Activated naive CD4-positive, alpha-beta T cell treated with anti-CD3 and anti-CD28 coated beads, Interleukin-2, amount 10 ng/mL, durations not matched to agents 7 days and 5 days (primary cell): ENCODE results near the gene NFATC2.
A peak's percentile ranks its signal among the peaks of the same experiment; 100 is the strongest.

Experiments used
- CTCF ChIA-PET: fragments of 350-600 bp; sonication (Branson Sonifier 250); formaldehyde crosslinking; loops from one replicate; lab custom pipeline; 2021; ENCODE audit warnings: antibody characterized with exemption; lab: Charles Lee
- DNase-seq: peaks from one replicate; pipeline ENCODE4 v3.0.0-alpha.2; 2020
- H3K27ac Mint-ChIP-seq: one replicate; pipeline ENCODE4 v1.8.0; 2021; ENCODE audit warnings: mild to moderate bottlenecking, moderate library complexity, mixed read lengths
- H3K27me3 Mint-ChIP-seq: one replicate; pipeline ENCODE4 v1.8.0; 2021; ENCODE audit warnings: mild to moderate bottlenecking, mixed read lengths
- H3K36me3 Mint-ChIP-seq: one replicate; pipeline ENCODE4 v1.8.0; 2021; ENCODE audit warnings: mixed read lengths
- H3K4me1 Mint-ChIP-seq: one replicate; pipeline ENCODE4 v1.8.0; 2021; ENCODE audit warnings: mixed read lengths
- H3K4me3 Mint-ChIP-seq: one replicate; pipeline ENCODE4 v1.8.0; 2021; ENCODE audit warnings: mild to moderate bottlenecking, moderate library complexity, mixed read lengths
- H3K9me3 Mint-ChIP-seq: one replicate; pipeline ENCODE4 v1.8.0; 2021; ENCODE audit warnings: mixed read lengths

NFATC2 gene

GRCh38 chr20:51404297-51405060 lies 138.0 kb downstream of the NFATC2 start:
- no peaks in the 10 kb centered on the region for H3K27me3 Mint-ChIP-seq
- H3K27ac Mint-ChIP-seq: peak overlapping the region; percentile 99
- peak overlapping the region; percentile 16 for H3K4me3 Mint-ChIP-seq
- peak; percentile 85 for DNase-seq
- CTCF ChIA-PET: interaction anchor here (0.9 to 1.5 kb wide), 5 partner anchors 15 to 127 kb away, joined by 3 to 10 read pairs (median 3); no protein-coding TSS in a partner anchor
- peaks cover 88% of the 10 kb centered on the region for H3K36me3 Mint-ChIP-seq
- H3K9me3 Mint-ChIP-seq: peaks cover 3% of the 10 kb centered on the region
- peaks cover 77% of the 10 kb centered on the region for H3K4me1 Mint-ChIP-seq

- H3K27me3 Mint-ChIP-seq: no peaks in the 10 kb centered on the region
- no peaks in the 10 kb centered on the region for H3K9me3 Mint-ChIP-seq
- H3K27ac Mint-ChIP-seq: peak overlapping the region; percentile 99
- no peak overlapping the region for H3K4me3 Mint-ChIP-seq
- peaks cover 80% of the 10 kb centered on the region for H3K4me1 Mint-ChIP-seq
- CTCF ChIA-PET: interaction anchor here (1.5 kb wide), 1 partner anchor 18 kb away, joined by 10 read pairs; no protein-coding TSS in a partner anchor
- H3K36me3 Mint-ChIP-seq: peaks cover 88% of the 10 kb centered on the region
- no peak for DNase-seq
Observed at GRCh38 chr20:51403466-51404220, 138.9 kb downstream of the NFATC2 start.

- Mint-ChIP-seq H3K27ac (peak overlapping the region; percentile 99), H3K36me3 (peaks cover 90% of the 10 kb centered on the region), H3K9me3 (no peaks in the 10 kb centered on the region), H3K4me3 (peak overlapping the region; percentile 10), H3K27me3 (no peaks in the 10 kb centered on the region), H3K4me1 (peaks cover 89% of the 10 kb centered on the region)
- peak; percentile 70 for DNase-seq
- CTCF ChIA-PET: interaction anchor here (0.7 to 3.1 kb wide), 5 partner anchors 10 to 140 kb away, joined by 3 to 12 read pairs (median 3); partner anchors contain the start of gene NFATC2
Observed at GRCh38 chr20:51402201-51402600, 140.3 kb downstream of the NFATC2 start.

GRCh38 chr20:51401496-51401895 lies 141.0 kb downstream of the NFATC2 start:
- CTCF ChIA-PET: interaction anchor here (0.6 to 3.1 kb wide), 7 partner anchors 10 to 140 kb away, joined by 3 to 12 read pairs (median 3); partner anchors contain the start of gene NFATC2
- H3K9me3 Mint-ChIP-seq: no peaks in the 10 kb centered on the region
- H3K27ac Mint-ChIP-seq: peak overlapping the region; percentile 99
- no peaks in the 10 kb centered on the region for H3K27me3 Mint-ChIP-seq
- H3K4me3 Mint-ChIP-seq: peak overlapping the region; percentile 10
- DNase-seq: no peak
- H3K36me3 Mint-ChIP-seq: peaks cover 85% of the 10 kb centered on the region
- peaks cover 85% of the 10 kb centered on the region for H3K4me1 Mint-ChIP-seq

- peak overlapping the region; percentile 99 for H3K27ac Mint-ChIP-seq
- H3K9me3 Mint-ChIP-seq: no peaks in the 10 kb centered on the region
- peak; percentile 81 for DNase-seq
- H3K36me3 Mint-ChIP-seq: peaks cover 74% of the 10 kb centered on the region
- H3K4me3 Mint-ChIP-seq: peak overlapping the region; percentile 64
- CTCF ChIA-PET: interaction anchor here (1.1 to 4.2 kb wide), 3 partner anchors 11 to 142 kb away, joined by 4 to 14 read pairs (median 12); partner anchors contain the start of gene NFATC2
- H3K4me1 Mint-ChIP-seq: peaks cover 75% of the 10 kb centered on the region
- no peaks in the 10 kb centered on the region for H3K27me3 Mint-ChIP-seq
Observed at GRCh38 chr20:51400051-51400926, 142.2 kb downstream of the NFATC2 start.

- peaks cover 71% of the 10 kb centered on the region for H3K4me1 Mint-ChIP-seq
- peak overlapping the region; percentile 99 for H3K27ac Mint-ChIP-seq
- CTCF ChIA-PET: interaction anchor here (1.3 to 4.2 kb wide), 3 partner anchors 13 to 196 kb away, joined by 5 to 14 read pairs (median 12); partner anchors contain the start of gene NFATC2
- no peaks in the 10 kb centered on the region for H3K27me3 Mint-ChIP-seq
- no peaks in the 10 kb centered on the region for H3K9me3 Mint-ChIP-seq
- peak overlapping the region; percentile 64 for H3K4me3 Mint-ChIP-seq
- no peak for DNase-seq
- H3K36me3 Mint-ChIP-seq: peaks cover 71% of the 10 kb centered on the region
Observed at GRCh38 chr20:51399006-51399890, 143.3 kb downstream of the NFATC2 start.

- DNase-seq: no peak
- Mint-ChIP-seq H3K27me3 (no peaks in the 10 kb centered on the region), H3K4me3 (no peak overlapping the region), H3K4me1 (peaks cover 65% of the 10 kb centered on the region), H3K27ac (peak overlapping the region; percentile 99), H3K36me3 (peaks cover 68% of the 10 kb centered on the region), H3K9me3 (no peaks in the 10 kb centered on the region)
- CTCF ChIA-PET: interaction anchor here (1.3 to 4.2 kb wide), 2 partner anchors 12 to 196 kb away, joined by 5 to 14 read pairs; no protein-coding TSS in a partner anchor
Observed at GRCh38 chr20:51398552-51398951, 144.0 kb downstream of the NFATC2 start.

- no peak for DNase-seq
- Mint-ChIP-seq H3K36me3 (peaks cover 65% of the 10 kb centered on the region), H3K4me1 (peaks cover 60% of the 10 kb centered on the region), H3K9me3 (no peaks in the 10 kb centered on the region), H3K4me3 (no peak overlapping the region), H3K27me3 (no peaks in the 10 kb centered on the region), H3K27ac (peak overlapping the region; percentile 5)
- CTCF ChIA-PET: interaction anchor here (1.3 to 4.2 kb wide), 2 partner anchors 12 to 197 kb away, joined by 5 to 14 read pairs; no protein-coding TSS in a partner anchor
Observed at GRCh38 chr20:51398083-51398482, 144.4 kb downstream of the NFATC2 start.

- no peaks in the 10 kb centered on the region for H3K27me3 Mint-ChIP-seq
- H3K4me1 Mint-ChIP-seq: peaks cover 52% of the 10 kb centered on the region
- no peak for DNase-seq
- peaks cover 67% of the 10 kb centered on the region for H3K36me3 Mint-ChIP-seq
- no peaks in the 10 kb centered on the region for H3K9me3 Mint-ChIP-seq
- H3K27ac Mint-ChIP-seq: no peak overlapping the region
- H3K4me3 Mint-ChIP-seq: no peak overlapping the region
- CTCF ChIA-PET: interaction anchor here (4.2 kb wide), 1 partner anchor 11 kb away, joined by 14 read pairs; no protein-coding TSS in a partner anchor
Observed at GRCh38 chr20:51397137-51397536, 145.4 kb downstream of the NFATC2 start.

GRCh38 chr20:51396365-51396909 lies 146.1 kb downstream of the NFATC2 start:
- no peak overlapping the region for H3K4me3 Mint-ChIP-seq
- H3K36me3 Mint-ChIP-seq: peaks cover 68% of the 10 kb centered on the region
- DNase-seq: no peak
- H3K27me3 Mint-ChIP-seq: no peaks in the 10 kb centered on the region
- no peak overlapping the region for H3K27ac Mint-ChIP-seq
- H3K4me1 Mint-ChIP-seq: peaks cover 45% of the 10 kb centered on the region
- CTCF ChIA-PET: interaction anchor here (1.5 to 4.2 kb wide), 2 partner anchors 10 kb away, joined by 3 to 14 read pairs; no protein-coding TSS in a partner anchor
- H3K9me3 Mint-ChIP-seq: no peaks in the 10 kb centered on the region

- DNase-seq: no peak
- Mint-ChIP-seq H3K4me1 (peaks cover 43% of the 10 kb centered on the region), H3K27ac (no peak overlapping the region), H3K9me3 (no peaks in the 10 kb centered on the region), H3K4me3 (no peak overlapping the region), H3K36me3 (peaks cover 68% of the 10 kb centered on the region), H3K27me3 (no peaks in the 10 kb centered on the region)
- CTCF ChIA-PET: interaction anchor here (1.5 kb wide), 1 partner anchor 9 kb away, joined by 3 read pairs; no protein-coding TSS in a partner anchor
Observed at GRCh38 chr20:51394706-51395105, 147.8 kb downstream of the NFATC2 start.

- H3K4me3 Mint-ChIP-seq: no peak overlapping the region
- no peaks in the 10 kb centered on the region for H3K27me3 Mint-ChIP-seq
- no peak overlapping the region for H3K27ac Mint-ChIP-seq
- no peak for DNase-seq
- peaks cover 42% of the 10 kb centered on the region for H3K4me1 Mint-ChIP-seq
- no peaks in the 10 kb centered on the region for H3K9me3 Mint-ChIP-seq
- peaks cover 64% of the 10 kb centered on the region for H3K36me3 Mint-ChIP-seq
- CTCF ChIA-PET: no interaction called here
Observed at GRCh38 chr20:51393571-51393970, 148.9 kb downstream of the NFATC2 start.
